GM10266 (cell line): ENCODE results near the gene SLC7A5.

Experiments used
- DNase-seq: peaks from one replicate; pipeline ENCODE4 v3.0.0; 2012; ENCODE audit errors: extremely low spot score
- CTCF ChIP-seq: IDR thresholded peaks from 2 replicates; pipeline ENCODE4 v1.5.1; 2012; ENCODE audit warnings: mild to moderate bottlenecking, low read depth; ENCODE audit not compliant: control insufficient read depth, insufficient read depth; ENCODE audit errors: missing control alignments

SLC7A5 gene

GRCh38 chr16:87855852-87856715, 13.2 kb downstream of the SLC7A5 start:
- DNase-seq = no peak
- no peak for TF ChIP-seq CTCF

GRCh38 chr16:87854907-87855683, 14.2 kb downstream of the SLC7A5 start:
- DNase-seq = no peak
- no peak for TF ChIP-seq CTCF

- DNase-seq = no peak
- no peak for TF ChIP-seq CTCF
Observed at GRCh38 chr16:87854053-87854906, 15.0 kb downstream of the SLC7A5 start.

- TF ChIP-seq CTCF = no peak
- peak; percentile 90 for DNase-seq
Observed at GRCh38 chr16:87853411-87854052, 15.8 kb downstream of the SLC7A5 start.

- TF ChIP-seq CTCF = no peak
- DNase-seq = no peak
Observed at GRCh38 chr16:87851601-87852000, 17.7 kb downstream of the SLC7A5 start.

GRCh38 chr16:87851141-87851587, 18.1 kb downstream of the SLC7A5 start:
- DNase-seq = no peak
- no peak for TF ChIP-seq CTCF
